Fibroblast of skin of left quadriceps (primary cell): ENCODE results near the gene FANCI.

Source experiments
- DNase-seq, 2 experiments: peaks; one replicate each; pipeline ENCODE4 v3.0.0-alpha.2; 2013; ENCODE audit warnings: low read depth in 2 of 2

The FANCI gene

DNA sequence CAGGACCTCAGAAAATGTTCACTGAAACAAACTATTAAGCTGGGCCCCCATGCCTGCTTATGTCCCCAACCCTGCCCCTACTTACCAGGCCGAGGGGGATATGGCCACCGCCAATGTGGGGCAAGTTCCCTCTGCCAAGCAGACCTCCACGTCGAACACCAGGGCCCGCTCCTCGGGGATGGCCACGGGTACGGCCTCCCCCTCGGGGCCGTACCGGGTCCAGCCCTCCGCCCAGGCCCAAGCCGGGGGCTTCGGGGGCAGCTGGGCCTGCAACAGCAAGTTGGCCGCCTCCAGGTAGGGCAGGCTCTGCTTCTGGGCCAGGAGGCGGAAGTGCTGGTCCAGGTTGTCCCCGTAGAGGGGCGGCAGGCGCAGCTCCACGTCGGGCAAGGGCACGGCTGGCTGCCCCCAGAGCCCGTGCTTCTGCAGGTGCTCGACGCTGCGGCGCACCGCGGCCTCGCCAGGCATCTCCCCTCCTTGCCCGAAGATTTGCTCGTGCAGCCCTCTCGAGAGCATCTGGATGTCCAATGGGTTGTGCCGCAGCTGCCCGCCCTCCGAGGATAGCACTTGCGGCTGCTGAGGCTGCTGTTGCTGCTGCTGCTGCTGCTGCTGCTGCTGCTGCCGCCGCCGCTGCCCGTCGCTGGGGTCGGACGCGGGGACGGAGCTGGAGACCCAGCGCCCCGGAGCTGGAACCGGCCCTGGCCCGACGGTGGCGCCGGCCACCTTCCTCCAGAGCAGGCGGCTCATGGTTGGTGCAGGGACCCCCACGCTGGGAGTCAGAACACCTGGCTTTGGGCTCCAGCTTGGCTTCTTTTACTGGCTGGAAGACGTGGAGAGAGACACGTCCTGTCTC, 89.5 kb downstream of the FANCI start:
- no peak for DNase-seq

GRCh38 chr15:89333959-89334509, 90.3 kb downstream of the FANCI start:
- no peak for DNase-seq

GRCh38 chr15:89334510-89335297, 90.9 kb downstream of the FANCI start, which contains the start of gene POLG:
Gene POLG, minus strand, starts transcription at chr15:89334824. Its CDS starts 1,070 bp downstream, at chr15:89333754.
- DNase-seq = peak; percentile 99

DNA sequence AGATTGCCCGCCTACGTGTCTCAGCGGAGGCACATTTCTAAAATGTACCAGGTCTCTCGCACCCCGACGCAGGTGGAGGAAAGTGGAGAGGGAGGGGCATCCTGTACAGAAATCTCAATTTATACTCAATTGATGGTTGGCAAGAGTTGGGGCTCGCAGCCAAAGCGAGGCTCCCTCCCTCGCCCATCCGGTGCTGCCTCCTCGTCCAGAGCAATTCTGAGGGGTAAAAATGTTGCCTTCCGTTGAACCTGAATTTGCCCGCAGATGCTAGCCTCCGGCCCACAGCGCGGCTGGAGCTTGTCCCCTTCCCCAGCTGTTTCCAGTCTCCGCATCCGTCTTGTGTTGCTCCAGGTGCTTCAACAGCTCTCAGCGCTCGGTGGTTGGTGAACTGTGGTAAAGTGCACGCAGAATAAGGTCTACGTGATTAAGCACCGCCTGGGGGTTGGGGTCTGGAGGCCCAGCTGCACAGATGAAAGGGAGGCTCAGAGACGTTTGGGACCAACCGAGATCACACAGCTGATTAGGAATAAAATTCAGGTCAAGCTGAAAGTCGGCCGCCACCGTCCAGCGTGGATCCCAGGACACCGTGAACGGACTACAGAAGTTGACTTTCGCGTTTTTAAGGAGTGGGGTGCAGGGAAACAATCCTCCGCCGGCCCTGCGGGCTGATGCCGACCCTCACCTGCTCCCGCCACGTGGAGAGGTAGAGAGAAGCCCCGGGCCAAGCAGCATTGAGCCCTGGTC, 91.7 kb downstream of the FANCI start:
- DNase-seq = no peak

DNA sequence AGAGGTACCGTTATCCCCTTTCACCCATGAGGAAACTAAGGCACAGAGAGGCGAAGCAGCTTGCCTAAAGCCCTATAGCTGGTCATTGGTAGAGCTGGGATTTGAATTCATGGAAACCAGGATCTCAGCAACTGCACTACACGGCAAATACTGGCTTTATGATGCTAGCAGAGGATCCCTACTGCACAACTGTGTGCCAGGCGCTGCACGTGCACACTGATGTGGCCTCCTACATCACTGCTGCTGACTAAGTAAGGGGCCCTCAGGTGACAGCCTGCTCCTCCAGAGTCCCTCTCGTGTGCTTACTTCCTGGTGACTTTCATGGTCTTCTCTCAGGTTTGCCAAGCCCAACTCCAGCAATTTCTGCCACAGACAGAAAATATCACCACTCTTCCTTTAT, 94.3 kb downstream of the FANCI start:
- no peak for DNase-seq

DNA sequence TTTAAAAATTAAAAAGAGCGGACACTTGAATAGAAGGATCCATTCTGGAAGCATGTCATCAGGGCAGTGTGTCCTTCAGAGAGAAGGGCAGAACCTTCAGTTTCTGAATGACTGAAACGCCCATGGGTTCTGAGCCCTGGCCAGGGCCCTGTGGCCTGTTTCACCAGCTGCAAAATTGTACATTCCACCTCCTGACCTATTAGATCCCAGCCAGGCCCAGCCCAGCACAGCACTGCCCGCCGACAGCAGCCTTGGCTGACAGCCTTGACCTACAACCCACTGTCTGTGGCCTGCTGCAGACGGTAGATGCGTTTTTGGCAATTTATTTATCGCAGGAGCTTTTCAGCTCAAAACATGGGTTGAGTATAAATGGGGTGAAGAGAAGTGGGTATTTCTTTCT, 96.8 kb downstream of the FANCI start:
- DNase-seq = no peak

- DNase-seq = no peak
Observed at GRCh38 chr15:89341316-89342005, 97.7 kb downstream of the FANCI start.

GRCh38 chr15:89342840-89343239, 99.1 kb downstream of the FANCI start:
- DNase-seq = no peak

DNA sequence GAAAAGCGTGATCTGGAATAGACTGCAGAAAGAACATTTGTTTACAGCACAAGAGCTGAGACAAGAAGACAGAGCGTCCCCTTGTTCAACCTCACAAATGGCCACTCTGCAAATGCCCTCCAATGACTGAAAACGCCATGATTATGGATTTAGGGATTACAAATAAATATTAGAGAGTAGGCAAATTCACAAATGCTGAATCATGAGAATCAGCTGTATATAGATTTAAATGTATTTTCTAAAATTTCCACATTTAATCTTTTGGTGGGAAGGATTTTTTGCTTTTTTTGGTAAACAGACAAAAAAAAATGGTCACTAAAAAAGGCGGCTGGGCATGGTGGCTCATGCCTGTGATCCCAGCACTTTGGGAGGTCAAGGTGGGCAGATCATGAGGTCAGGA, 101.5 kb downstream of the FANCI start:
- no peak for DNase-seq

GRCh38 chr15:89346516-89347231, 102.9 kb downstream of the FANCI start:
- DNase-seq = no peak

GRCh38 chr15:89349206-89349558, 105.4 kb downstream of the FANCI start:
- DNase-seq = no peak

GRCh38 chr15:89352476-89352875, 108.7 kb downstream of the FANCI start:
- DNase-seq = no peak

DNA sequence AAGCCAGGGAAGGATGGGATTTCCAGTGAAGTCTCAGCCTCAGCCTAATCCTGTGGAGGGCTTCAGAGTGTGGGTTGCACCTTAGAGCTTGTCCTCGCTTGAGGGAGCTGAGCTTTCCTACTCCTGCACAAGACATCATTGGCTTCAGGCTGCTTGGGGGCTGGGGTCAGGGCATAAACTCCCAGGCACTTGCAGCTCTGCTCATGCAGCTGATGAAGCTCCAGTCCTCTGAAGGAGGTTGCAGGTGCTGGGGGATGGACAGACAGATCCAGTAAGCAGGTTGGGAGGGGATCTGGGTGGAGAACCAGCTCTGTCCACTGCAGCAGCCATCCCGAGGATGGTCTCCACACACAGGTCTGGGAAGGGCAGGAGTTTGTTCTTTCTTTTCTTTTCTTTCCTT, 110.2 kb downstream of the FANCI start:
- DNase-seq = no peak

- no peak for DNase-seq
Observed at GRCh38 chr15:89356634-89357298, 113.0 kb downstream of the FANCI start.

DNA sequence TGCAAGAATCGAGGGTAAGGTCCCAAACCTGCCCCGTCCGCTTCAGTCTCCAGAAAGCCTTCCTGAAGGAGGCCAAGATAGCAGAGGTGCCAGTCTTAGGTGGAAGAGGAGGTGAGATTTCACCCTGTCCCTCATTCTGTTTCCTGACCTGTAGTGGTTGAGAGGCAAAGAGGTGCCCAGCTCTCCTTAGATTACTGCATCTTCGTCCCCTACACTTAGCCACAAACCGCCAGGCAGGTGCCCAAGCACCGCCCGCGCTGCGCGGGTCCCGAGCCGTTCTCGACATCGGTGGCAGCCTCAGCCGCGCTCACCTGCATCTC, 114.6 kb downstream of the FANCI start:
- no peak for DNase-seq

DNA sequence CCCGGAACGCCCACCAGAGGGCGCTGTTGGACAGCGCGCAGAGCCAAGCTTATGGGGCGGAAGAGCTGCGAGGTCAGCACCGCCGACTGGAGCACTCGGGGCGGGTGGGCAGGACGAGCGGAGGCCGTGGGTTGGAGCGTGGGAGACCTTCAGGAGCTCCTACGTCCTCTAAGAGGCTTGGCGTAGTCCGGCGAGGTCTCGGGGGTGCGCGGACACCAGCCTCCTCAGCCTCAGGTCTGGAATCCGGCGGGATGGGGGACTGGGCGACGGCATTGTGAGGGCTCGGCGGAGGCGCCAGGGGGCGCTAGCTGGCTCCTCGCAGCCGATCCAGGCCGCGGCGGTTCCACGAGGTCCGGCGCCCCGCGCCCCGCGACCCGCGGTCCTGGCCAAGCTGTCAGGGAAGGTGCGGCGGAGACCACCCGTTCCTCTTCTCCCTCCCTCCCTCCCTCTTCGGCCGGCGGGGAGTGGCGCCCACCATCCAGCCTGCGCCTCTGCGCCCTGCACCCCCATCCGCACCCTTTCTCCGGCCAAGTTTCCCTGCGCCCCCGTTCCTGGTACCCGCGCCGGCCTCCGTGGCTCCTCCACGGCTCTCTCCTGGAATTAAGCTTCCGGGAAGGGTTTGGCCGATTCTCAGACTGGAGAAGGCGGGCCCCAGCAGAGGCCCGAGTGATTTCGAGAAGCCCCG, 115.1 kb downstream of the FANCI start:
- DNase-seq = peak; percentile 21 to 33

DNA sequence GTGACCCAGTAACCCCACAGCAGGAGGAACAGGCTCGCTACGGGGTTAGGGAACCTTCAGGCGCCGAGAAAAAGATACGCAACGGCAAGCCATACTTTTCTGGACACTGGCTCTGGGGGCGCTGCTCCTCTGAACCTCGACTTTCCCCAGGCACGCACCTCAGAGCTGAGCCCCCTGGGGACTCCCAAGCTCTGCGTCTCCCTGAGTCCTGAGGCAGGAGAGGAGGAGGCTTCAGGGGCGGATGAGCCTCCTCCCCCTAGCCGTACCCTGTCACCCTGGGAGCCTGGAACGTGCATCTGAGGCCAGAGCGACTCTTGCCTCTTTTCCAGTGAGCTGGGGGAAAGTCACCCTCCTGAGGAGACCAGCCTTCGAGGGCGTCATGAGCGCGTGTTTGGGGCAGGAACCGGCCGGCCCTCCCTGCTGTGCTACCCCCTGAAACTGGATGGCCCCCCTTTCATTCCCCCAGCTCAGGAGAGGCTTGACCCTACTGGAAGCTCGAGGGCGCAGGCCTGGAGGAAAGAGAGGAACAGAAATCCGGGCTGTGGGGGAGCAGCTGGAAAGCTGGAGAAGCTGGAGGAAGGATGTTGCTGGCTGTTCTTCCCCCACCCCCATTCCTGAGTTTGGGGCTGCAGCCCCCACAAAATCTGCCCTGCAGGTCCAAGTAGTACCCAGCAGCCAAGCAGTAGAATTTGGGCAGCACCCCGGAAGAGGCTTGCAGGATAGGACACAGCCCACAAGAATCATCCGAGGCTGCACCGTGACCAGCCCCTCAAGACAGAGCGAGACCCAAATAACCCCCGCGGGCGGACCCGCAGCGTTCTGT, 115.9 kb downstream of the FANCI start:
- no peak for DNase-seq

DNA sequence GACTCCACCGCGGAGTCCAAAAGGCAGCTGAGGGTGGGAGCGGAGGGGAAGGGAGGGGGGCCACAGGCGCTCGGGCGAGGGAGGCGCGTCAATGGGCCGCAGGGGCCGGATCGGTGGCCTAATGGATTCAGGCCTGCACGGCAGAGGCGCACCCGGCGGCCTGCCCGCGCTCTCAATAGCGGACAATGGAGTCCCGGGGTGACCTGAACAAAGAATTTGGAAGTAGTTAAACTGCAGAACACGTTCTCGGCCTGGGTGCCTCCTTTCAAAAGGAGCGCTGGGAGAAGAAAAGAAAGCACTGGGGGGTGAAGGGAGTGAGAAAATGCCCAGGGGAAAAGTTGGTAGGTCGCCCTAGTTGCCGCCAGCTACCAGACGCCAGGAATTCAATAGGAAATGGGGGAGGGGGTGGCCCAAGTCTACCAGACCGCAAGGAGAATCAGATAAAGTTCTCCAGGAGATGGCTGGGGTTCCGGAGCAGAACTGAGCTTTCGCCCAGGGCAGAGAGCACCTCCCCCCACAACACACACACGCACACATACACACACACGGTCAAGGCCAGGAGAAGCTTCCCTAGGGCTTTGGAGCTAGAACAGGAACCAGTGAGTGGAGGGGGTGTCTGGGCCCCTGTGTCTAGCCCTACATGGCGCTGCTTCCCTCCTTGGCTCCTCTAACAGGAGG, 116.7 kb downstream of the FANCI start:
- DNase-seq = no peak
